ENCODE results near the gene OLFM4.
"Not testable (repeated sequence)": the region's sequence is repeated elsewhere in the genome, so short reads cannot be mapped to it uniquely, and the experiment has no call there.

The OLFM4 gene, protein sequence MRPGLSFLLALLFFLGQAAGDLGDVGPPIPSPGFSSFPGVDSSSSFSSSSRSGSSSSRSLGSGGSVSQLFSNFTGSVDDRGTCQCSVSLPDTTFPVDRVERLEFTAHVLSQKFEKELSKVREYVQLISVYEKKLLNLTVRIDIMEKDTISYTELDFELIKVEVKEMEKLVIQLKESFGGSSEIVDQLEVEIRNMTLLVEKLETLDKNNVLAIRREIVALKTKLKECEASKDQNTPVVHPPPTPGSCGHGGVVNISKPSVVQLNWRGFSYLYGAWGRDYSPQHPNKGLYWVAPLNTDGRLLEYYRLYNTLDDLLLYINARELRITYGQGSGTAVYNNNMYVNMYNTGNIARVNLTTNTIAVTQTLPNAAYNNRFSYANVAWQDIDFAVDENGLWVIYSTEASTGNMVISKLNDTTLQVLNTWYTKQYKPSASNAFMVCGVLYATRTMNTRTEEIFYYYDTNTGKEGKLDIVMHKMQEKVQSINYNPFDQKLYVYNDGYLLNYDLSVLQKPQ

DNA sequence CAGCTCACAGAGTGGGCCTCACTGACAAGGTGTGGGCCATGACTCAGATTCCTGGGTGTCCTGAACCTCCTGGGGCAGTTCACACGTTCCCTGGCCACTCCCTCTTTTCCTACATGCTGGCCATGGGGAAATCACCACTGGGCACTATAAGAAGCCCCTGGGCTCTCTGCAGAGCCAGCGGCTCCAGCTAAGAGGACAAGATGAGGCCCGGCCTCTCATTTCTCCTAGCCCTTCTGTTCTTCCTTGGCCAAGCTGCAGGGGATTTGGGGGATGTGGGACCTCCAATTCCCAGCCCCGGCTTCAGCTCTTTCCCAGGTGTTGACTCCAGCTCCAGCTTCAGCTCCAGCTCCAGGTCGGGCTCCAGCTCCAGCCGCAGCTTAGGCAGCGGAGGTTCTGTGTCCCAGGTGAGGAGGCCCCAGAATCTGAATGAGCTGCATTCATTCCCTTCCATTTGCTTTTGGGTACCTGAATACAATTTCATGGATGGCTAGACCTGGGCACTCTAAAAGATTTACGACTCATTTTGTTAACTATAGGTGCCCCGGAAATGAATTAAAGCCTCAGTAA is at the start of gene OLFM4:
TSS of gene OLFM4 (plus strand) at position 177 of the 567 bp plus-strand sequence. CDS start at position 201, 24 bp downstream.
- DNase-seq (ENCODE audit: low read depth in 3 of 3): no peak

DNA sequence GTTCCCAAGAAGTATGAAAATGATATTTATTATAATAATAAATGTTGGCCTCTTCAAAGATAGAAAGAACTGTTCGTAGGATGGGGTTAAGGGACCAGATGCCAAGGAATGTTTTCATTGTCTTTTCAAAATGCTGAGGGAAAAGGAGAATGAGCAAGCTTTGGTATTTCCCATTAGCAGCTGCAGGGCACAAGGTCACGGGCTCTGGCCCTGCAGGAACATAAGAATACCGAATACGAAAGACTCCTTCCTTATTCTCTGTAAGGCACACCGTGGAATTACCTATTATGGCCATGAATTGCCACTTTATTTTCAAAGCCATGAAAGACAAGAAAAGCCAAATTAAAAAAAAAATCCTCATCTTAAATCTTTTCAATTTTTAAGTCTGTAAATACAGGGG is 49.6 kb upstream of the OLFM4 start:
- no peak for DNase-seq (ENCODE audit: low read depth in 3 of 3)

DNA sequence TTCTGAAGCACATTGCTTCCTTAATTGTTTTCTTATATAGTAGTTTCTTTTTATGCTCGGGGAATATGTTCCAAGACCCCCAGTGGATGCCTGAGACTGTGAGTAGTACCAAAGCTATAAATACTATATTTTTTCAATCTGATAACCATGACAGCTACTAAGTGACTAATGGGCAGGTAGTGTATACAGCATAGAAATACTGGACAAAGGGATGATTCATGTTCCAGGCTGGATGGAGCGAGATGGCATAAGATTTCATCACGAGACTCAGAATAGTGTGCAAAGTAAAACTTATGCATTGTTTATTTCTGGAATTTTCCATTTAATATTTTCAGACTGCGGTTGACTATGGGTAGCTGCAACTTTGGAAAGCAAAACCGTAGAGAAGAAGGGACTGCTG is 47.9 kb upstream of the OLFM4 start:
- no peak for DNase-seq (ENCODE audit: low read depth in 3 of 3)

DNA sequence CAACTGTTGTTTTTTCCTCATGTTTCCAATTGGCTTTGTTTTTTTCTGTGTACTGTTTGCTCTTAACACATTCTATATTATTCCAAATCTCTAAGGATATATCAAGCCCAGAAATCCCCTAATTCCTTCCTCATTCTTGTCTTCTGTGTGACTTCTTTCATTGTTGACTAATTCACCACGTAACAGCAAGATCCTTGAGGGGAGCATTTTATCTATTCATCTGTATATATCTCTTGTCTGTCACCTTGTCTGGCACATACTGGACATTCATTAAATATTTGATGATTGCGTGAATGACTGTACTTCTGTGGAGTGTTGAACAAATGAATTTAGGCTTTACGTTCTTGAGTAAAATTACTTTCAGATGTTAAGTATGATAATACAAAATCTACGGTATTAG is 44.8 kb upstream of the OLFM4 start:
- DNase-seq (ENCODE audit: low read depth in 3 of 3): no peak

DNA sequence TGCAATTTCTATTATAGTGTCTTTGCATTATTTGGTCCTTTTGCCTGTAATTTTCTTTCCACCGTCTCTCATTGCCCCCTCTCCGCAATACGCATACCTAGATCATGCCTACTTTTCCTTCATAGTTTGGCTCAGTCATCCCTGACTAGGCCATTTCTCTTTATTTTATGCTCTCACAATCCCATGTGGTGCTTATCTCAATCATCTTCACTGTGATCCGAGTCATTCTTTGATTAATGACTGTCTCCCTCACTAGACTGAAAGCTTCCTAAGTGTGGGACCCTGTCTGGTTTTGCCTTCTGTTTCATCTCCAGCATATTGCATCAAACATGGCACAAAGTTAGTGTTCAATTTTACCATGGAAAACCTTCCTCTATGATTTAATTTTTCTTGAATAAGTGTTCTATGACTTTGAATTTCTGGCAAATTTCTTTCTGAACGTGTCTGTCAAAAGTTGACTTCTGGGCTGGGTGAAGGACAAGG is 43.7 kb upstream of the OLFM4 start:
- no peak for DNase-seq (ENCODE audit: low read depth in 3 of 3)

DNA sequence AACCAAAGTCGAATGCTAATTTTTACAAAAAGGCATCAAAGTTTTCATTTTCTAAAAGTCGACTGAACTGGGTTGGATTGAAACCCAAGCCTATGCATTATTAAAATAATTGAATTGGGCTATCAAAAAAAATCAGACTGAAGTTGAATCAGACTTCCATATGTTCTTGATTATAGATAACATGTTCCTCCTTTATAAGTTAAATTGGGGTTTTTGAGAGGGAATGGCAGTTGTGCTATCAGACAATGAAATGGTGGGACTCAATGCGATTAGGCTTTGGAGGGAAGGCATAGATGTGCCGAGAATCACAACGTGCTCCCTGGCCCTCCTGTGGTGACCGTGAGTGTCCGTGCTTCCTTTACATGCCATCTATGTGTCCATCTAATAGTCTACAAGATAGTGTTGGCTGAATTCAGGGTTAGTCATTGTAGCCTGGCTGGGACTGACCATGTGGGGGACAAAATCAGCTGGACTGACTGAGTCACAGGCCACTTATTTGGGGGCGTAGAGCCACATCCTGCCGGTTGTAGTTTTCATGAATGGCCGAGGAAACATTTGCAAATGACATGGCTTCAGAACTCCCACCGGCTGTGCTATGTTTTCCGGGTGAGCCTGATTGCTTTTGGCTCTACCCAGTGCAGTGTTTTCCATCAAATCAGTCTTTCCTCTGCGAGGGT is 37.1 kb upstream of the OLFM4 start:
- DNase-seq (ENCODE audit: low read depth in 3 of 3): no peak

DNA sequence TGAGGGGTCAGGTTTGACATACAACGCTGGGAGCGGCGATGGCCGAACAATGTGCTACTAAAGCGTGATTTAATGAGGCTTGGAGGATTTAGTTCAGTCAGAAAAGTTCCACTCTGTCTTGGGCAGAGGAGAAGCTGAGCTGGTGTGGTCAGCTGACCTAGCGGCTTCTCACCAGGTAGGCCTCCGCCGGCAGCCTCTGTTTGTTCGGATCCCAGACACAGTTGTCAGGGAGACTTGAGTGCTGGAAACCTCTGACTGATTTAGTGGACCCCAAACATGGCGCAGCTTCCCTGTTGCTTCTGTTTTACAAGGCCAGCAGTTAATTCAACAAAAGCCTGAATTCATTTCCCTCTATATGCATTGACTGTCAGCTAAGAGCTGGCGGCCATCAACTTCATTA is 36.5 kb upstream of the OLFM4 start:
- DNase-seq (ENCODE audit: low read depth in 3 of 3): no peak

DNA sequence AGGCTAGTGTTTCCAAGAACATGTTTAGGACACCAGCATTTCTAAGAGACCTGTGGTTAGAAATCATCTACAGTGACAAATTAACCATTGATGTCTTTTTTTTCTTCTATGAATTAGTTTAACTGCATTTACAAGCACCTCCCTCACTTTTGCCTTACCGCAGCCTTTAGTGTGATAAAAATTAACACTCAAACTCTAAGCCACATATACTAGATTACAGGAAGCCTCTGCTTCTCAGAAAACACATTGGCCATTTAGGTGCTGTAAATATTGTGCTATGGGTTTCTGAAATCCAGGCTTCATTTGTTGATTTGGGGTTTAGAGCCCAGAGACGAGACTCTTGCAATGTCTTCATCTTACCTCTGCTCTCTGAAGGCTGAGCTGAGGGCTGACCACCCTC is 34.6 kb upstream of the OLFM4 start:
- no peak for DNase-seq (ENCODE audit: low read depth in 3 of 3)

DNA sequence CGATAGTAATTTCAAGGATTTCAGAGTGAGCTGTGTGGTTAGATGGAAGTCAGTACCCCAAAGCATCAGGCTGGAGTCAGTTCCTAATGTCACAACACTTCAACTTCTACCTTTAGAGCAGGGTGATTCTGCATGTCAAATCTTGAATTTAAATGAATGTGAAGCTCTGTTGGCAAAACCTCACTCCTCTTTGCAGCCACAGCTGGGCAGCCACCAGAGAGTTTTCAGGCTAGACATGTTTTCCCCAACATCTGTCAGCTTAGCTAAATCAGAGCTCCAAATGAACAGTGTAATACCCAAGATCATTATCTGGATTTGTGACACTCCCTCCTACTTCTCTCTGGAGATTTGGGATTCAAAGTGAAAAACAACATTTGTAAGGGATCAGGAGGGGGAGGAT is 33.7 kb upstream of the OLFM4 start:
- DNase-seq (ENCODE audit: low read depth in 3 of 3): no peak

DNA sequence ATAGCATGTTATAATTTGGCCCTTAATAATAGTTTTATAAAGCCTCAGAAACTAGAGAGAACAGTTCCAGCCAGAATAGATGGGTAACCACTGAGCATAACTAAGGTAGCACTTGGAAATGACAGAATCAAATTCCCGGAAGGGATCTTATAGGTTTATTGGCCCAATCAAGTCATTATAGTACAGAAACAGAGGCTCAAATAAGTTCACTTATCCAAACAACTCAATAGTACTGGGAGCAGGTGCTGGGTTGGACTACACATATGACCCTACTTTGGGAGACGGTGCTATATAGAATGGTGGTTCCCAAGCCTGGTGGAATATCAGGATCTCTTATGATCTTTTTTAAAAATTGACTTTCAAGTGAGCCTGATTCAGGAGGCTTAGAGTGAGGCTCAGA is 32.7 kb upstream of the OLFM4 start:
- no peak for DNase-seq (ENCODE audit: low read depth in 3 of 3)

DNA sequence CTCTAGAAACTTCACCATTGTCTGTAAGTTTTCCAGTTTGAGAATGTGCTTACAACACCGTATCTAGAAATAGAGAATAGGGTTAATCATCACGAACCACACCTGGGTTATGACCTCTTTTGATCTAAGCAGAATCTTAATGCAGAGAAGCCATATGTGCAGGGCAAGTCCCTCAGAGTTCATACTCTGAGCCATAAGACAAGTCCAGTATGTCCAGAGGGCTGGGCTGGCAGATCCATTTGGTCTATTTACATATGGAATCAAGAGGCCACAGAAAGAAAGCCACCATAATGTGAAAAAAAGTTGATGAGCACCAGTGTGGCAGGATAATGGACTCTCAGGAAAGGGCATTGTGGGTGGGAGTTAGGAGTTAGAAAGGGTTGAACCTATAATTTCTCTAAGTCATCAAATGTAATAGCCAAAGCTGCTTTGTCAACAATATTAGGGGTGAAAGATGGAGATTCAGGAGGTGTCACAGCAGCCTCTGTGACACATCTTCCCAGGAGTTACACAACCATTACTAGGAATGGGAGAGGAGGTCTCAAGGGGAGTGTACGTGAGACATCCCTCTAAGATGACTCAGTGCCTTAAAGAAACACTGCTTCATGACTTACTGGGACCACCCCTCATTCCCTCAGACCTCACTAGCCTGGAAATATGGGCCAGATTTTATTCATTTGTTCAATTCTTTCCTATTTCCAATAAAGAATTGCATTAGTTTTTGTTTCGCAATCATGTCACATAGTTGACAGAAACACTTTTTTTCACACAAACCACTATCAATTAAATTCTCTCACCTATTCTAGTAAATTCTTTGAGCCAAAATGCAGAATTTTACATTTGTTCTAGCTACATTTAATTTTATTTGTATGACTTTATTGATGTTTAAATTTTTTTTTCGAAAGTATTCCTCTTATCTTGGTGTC is 30.4 kb upstream of the OLFM4 start:
- no peak for DNase-seq (ENCODE audit: low read depth in 3 of 3)

DNA sequence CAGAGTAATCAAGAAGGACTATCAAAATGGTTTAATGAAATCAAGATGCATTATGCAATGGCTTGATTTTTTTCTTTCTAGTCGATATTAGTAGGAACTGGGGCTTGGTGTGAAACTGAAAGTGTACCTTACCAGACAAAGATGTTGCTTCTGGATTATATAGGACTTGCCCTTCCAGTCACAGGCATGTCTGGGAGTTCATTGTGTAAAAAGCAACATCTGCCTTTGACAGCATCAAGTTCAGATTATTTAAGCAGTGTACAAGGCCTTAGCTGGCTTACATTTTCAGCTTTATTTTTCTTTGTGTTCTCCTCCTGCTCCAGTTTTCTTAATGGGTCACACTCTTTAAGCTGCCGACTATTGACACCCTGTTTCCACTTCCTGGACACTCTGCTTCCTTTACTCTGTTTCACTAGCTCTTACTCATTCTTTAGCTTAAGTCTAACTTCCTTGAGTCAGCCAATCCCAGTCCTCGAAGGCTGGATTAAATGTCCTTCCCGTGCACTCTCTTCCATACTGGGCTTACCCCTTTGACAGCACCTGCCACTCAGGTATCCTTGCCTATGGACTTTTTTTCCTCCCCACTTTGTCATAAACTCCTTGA is 29.4 kb upstream of the OLFM4 start:
- DNase-seq (ENCODE audit: low read depth in 3 of 3): no peak

DNA sequence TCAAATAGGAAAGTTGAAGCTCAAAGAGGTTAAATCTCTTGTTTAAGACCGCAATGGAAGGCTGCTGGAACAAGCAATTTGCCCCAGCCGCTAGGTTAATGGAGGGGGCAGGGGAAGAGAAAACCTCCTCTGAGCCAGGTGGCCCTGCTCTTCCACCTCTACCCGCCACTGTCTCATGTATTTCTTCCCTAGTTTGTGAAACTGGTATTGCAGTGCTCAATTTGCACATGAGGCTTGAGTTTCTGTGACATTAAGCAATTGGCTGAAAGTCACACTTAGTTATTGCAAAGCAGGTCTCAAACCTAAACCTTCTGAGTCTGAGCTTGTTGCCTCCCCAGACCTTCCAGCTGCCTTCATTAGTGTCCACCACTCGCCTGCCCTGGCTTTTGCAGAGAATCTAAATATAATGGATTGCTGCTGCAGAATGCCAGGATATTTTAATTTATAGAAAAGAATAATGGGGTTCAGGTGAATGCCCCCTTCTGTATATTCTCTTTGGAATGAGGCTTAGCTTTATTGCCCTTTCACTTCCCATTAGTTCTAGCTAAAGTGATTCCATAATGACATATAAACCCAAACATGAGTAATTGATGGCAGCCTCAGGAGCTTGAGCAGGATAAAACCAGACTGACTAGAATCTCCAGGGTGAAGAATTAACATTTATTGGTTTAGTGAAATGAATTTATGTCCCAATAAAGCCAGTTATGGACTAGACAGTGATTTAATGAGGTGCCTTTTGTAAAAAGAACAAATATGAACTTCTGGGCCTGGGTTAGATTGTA is 27.0 kb upstream of the OLFM4 start:
- no peak for DNase-seq (ENCODE audit: low read depth in 3 of 3)

DNA sequence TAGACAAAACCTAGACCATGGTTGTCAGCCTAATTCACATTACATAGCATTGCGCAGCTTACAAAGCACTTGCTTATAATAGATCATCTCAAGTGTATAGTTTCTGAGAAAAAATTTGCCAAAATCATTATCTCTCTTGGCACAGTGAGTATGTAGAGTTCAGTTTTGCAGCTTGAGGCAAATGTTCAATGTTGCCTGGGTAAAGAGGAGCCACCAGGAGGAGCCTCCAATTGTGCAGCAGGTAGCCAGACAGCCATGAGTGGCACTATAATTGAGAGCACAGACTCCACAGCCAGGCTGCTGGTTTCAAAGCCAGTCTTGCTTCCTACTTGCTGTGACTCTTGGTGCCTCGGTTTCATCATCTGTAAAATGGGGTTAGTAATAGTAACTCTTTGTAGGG is 24.0 kb upstream of the OLFM4 start:
- DNase-seq (ENCODE audit: low read depth in 3 of 3): no peak

DNA sequence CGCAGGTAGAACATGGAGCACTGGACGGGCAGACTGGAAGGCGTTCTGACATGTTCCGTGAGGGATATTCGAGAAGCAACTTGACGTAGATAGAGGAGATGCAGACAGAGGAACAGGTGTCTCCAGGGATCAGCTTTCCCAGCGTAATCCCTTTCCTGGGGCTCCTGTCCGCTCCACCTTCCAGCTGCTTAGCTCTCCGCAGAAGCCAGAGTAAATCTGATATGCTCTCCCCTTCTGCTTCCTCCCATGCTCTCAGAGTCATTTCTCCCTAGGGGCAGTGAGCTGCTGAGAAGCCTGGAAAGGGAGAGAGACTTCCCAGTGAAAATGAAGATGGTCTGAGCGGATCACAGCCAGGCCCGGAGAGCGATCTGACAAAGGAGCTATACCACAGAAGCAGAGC is 23.0 kb upstream of the OLFM4 start:
- DNase-seq (ENCODE audit: low read depth in 3 of 3): no peak

DNA sequence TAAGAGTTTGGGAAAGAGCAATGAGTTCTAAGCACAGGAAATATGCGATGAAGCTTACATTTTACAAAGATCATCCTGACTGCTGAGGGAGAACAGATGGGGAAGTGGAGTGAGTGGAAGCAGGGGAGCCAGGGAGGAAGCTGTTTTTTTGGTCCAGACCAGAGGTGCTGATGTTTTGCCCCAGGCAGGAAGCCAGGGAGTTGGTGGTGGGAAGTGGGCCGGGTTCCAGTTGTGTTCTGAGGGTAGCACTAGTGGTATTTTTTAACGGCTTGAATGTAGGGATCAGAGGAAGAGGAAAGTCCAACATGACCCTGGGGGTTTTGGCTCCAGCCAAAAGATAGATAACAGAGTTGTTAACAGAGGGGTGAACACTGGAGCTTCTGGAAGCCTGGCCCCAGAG is 20.7 kb upstream of the OLFM4 start:
- DNase-seq (ENCODE audit: low read depth in 3 of 3): no peak

DNA sequence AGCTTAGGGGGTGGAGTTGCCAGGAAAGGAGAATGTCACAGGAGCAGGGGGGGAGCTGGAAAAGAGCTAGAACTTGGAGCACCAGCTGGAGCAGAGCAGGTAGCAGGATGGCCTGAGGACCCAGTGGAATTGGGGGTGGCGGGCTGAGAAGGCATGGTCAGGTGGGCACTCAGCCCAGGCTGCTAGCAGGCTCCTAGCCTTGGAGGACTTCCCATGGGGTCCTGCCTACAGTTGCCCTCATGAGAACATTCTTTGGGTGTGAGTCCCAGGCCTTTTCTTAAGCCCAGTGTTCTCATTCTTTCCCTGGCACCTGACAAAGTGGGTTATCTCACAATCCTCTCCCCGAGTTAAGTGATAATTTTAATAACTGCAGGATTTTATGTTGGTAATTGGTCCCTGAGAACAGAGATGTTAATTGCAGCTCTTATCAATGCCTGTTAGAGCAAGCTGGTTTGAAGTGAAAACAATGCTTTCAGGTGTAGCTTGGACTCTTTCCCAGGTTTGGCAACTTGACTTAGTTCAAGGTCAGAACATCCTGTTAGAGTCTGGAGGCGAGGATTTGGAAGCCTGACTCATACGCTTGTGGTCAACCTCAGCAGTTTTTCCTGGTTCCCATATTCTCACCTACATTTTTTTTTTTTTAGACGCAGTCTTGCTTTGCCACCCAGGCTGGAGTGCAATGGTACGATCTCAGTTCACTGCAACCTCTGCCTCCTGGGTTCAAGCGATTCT is 18.1 kb upstream of the OLFM4 start:
- no peak for DNase-seq (ENCODE audit: low read depth in 3 of 3)

DNA sequence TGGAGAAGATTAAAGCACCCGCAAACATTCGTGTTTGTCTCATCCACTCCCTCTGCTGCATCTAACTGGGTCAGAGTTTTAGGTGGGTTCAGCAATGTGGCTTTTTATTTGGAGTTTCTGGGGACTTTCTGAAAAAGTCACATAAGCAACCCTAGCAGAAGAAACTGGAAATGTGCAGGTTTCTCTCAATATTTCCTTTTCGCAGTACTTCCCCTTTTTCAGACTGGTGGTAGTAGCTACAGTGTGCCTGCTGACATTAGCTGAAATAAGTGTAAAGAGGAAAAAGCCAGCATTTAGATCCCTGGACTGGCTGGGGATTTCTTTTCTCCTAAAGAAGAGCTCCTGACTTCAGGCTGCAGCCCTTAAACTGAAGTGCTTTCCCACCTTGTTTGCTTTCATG is 15.9 kb upstream of the OLFM4 start:
- DNase-seq (ENCODE audit: low read depth in 3 of 3): no peak

DNA sequence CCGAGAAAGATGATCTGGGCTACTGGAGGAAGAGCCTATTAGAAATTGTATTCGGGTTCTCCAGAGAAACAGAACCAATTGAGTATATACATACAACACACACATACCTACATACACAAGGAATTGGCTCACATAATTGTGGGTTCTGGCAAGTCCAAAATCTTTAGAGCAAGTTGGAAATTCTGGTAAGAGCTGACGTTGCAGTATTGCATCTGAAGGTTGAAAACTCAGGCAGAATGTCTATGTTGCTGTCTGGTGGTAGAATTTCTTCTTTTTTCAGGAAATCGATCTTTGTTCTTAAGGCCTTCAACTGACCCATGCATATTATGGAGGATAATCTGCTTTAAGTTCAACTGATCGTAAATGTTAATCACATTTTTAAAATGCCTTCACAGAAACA is 15.5 kb upstream of the OLFM4 start:
- DNase-seq (ENCODE audit: low read depth in 3 of 3): no peak

DNA sequence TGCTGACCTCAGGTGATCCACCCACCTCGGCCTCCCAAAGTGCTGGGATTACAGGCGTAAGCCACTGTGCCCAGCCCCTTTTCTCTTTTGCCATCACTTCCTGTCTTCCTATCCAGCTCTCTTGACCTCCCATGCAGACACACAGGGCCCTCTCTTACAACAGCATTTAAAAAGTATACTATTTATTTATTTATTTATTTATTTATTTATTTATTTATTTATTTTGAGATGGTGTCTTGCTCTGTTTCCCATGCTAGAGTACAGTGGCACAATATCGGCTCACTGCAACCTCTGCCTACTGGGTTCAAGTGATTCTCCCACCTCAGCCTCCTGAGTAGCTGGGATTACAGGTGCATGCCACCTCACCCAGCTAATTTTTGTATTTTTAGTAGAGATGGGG is 14.6 kb upstream of the OLFM4 start:
- not testable (repeated sequence) for DNase-seq (ENCODE audit: low read depth in 3 of 3)

All from stimulated activated CD4-positive, alpha-beta T cell treated with anti-CD3 and anti-CD28 coated beads, TNF-alpha, amount 100 ng/mL, for 24 hours (primary cell).